HG02588 (cell line): ENCODE measurements around the gene DCTN4.

Experiments used
- ATAC-seq: cut with Tn5 transposase; IDR thresholded peaks from one replicate; pipeline ENCODE4 v1.9.1; 2021; ENCODE audit warnings: mild to moderate bottlenecking, moderate library complexity; ENCODE audit not compliant: unreplicated experiment

Gene DCTN4

GRCh38 chr5:150672237-150672883 lies 86.5 kb downstream of the DCTN4 start:
- ATAC-seq = no peak

GRCh38 chr5:150671509-150672236 lies 87.1 kb downstream of the DCTN4 start:
- ATAC-seq = no peak

- ATAC-seq = no peak
These were observed 87.9 kb downstream of the DCTN4 start for GRCh38 chr5:150670948-150671310.

GRCh38 chr5:150670275-150670947 lies 88.4 kb downstream of the DCTN4 start:
- ATAC-seq = no peak

GRCh38 chr5:150665044-150665443 lies 93.8 kb downstream of the DCTN4 start:
- ATAC-seq = no peak

- ATAC-seq = no peak
These were observed 94.9 kb downstream of the DCTN4 start for GRCh38 chr5:150663936-150664335.

GRCh38 chr5:150662731-150663516 lies 95.9 kb downstream of the DCTN4 start:
- ATAC-seq = no peak

GRCh38 chr5:150661821-150662596 lies 96.8 kb downstream of the DCTN4 start:
- ATAC-seq = no peak

GRCh38 chr5:150661086-150661485 lies 97.7 kb downstream of the DCTN4 start, which contains the start of gene MYOZ3:
TSS of gene MYOZ3 (plus strand) at chr5:150661251. CDS start at chr5:150662942, 1,691 bp downstream.
- no peak for ATAC-seq

GRCh38 chr5:150660108-150660831 lies 98.5 kb downstream of the DCTN4 start:
- no peak for ATAC-seq

- no peak for ATAC-seq
These were observed 99.3 kb downstream of the DCTN4 start for GRCh38 chr5:150659360-150660107.

- no peak for ATAC-seq
These were observed 100.0 kb downstream of the DCTN4 start for GRCh38 chr5:150658699-150659265.
